ENCODE data around the gene IL13RA2. TPM values are rescaled to one million over a fixed set of nuclear protein-coding genes. Genes with fewer than 3 reads are reported as not detected.

The IL13RA2 gene
- total and polyA plus RNA-seq, 2 of the 13 experiments (the other 11 are each of a cell fraction or from before 2014, with no cell fraction given): not detected

GRCh38 chrX:115065304-115065703, 47.9 kb upstream of the IL13RA2 start:
- Histone ChIP-seq H3K27ac (ENCODE audit: extremely low read length, insufficient read depth, low read length) (no peak overlapping the region), H3K9ac (ENCODE audit: insufficient read depth, low read depth, low read length) (no peak overlapping the region), H3K4me1 (ENCODE audit: insufficient read depth, low read length) (no peaks in the 10 kb centered on the region), H3K4me3 (replicated peaks in 1 of 3; ENCODE audit: insufficient read depth in 1 of 3, low read depth in 2 of 3, low read length in 3 of 3) (no peak overlapping the region), H3K27me3 (ENCODE audit: control insufficient read depth in 1 of 2, insufficient read depth in 2 of 2, low read length in 2 of 2) (no peaks in the 10 kb centered on the region), H2AFZ (ENCODE audit: low read length) (no peak overlapping the region), H3K36me3 (replicated peaks in 1 of 2; ENCODE audit: control insufficient read depth in 1 of 2, insufficient read depth in 2 of 2, low read length in 2 of 2) (no peaks in the 10 kb centered on the region), H3K4me2 (ENCODE audit: low read depth, low read length) (no peak overlapping the region), H4K20me1 (ENCODE audit: insufficient read depth, low read length) (no peaks in the 10 kb centered on the region), H3K9me3 (ENCODE audit: low read length) (no peaks in the 10 kb centered on the region), H3K79me2 (ENCODE audit: insufficient read depth, low read length) (no peaks in the 10 kb centered on the region)
- FAIRE-seq (no peak), ATAC-seq (no peak), DNase-seq (ENCODE audit: low spot score) (no peak)
- POLR2A ChIA-PET: no interaction called here
- intact Hi-C loops (cut with micrococcal nuclease; ENCODE audit: unreplicated experiment) (no loop called here), in situ Hi-C loops (cut with HindIII; ENCODE audit: extremely low pct_ligation_motif_present, low pct_unique_long_range_greater_than_20kb) (no loop called here)
- CTCF ChIA-PET (ENCODE audit: low intra/inter-chr PET ratio, low total read pairs): no interaction called here
- no TSS peak for BruUV-seq (replicated peaks)
- no peak for TF ChIP-seq ZFP62 (CRISPR knock-in tag; IDR thresholded peaks at IDR 0.05)
- TF ChIP-seq ZBTB33 (CRISPR knock-in tag; IDR thresholded peaks at IDR 0.05): no peak
- no peak for TF ChIP-seq NPAS2 (CRISPR knock-in tag; IDR thresholded peaks at IDR 0.05; ENCODE audit: borderline replicate concordance)
- TF ChIP-seq THYN1 (CRISPR knock-in tag; IDR thresholded peaks at IDR 0.05; ENCODE audit: borderline replicate concordance, low read depth): no peak
- no peak for TF ChIP-seq GLMP (CRISPR knock-in tag; IDR thresholded peaks at IDR 0.05; ENCODE audit: borderline replicate concordance)
- TF ChIP-seq ZNF513 (CRISPR knock-in tag; conservative IDR thresholded peaks at IDR 0.05): no peak
- TF ChIP-seq ZNF446 (CRISPR knock-in tag; IDR thresholded peaks at IDR 0.05): no peak
- TF ChIP-seq RFXAP (CRISPR knock-in tag; IDR thresholded peaks at IDR 0.05; ENCODE audit: borderline replicate concordance): no peak
- TF ChIP-seq ZNF326 (CRISPR knock-in tag; IDR thresholded peaks at IDR 0.05; ENCODE audit: borderline replicate concordance): no peak
- no peak for TF ChIP-seq ZNF670 (CRISPR knock-in tag; IDR thresholded peaks at IDR 0.05; ENCODE audit: borderline replicate concordance)
- TF ChIP-seq ZNF704 (CRISPR knock-in tag; IDR thresholded peaks at IDR 0.05; ENCODE audit: borderline replicate concordance): no peak
- TF ChIP-seq ZFAT (CRISPR knock-in tag; conservative IDR thresholded peaks at IDR 0.05): no peak
- no peak for TF ChIP-seq SMYD3 (CRISPR knock-in tag; IDR thresholded peaks at IDR 0.05)
- no peak for TF ChIP-seq ZNF788 (CRISPR knock-in tag; IDR thresholded peaks at IDR 0.05; ENCODE audit: borderline replicate concordance)
- no peak for TF ChIP-seq ZNF138 (CRISPR knock-in tag; IDR thresholded peaks at IDR 0.05; ENCODE audit: low read depth)
- TF ChIP-seq GABPB1 (CRISPR knock-in tag; IDR thresholded peaks at IDR 0.05): no peak
- TF ChIP-seq BRF2 (CRISPR knock-in tag; IDR thresholded peaks at IDR 0.05): no peak
- TF ChIP-seq ONECUT2 (CRISPR knock-in tag; IDR thresholded peaks at IDR 0.05): no peak
- no peak for TF ChIP-seq ZNF432 (CRISPR knock-in tag; IDR thresholded peaks at IDR 0.05; ENCODE audit: borderline replicate concordance)
- TF ChIP-seq ZNF30 (CRISPR knock-in tag; IDR thresholded peaks at IDR 0.05): no peak
